Stimulated activated CD8-positive, alpha-beta memory T cell treated with anti-CD3 and anti-CD28 coated beads, Interleukin-2, amount 100 ng/mL, for 1 hour (primary cell): ENCODE results near the gene RPAP3.

ENCODE experiments used
- DNase-seq, 2 donors: peaks; one replicate each; pipeline ENCODE4 v3.0.0-alpha.2; 2020; ENCODE audit warnings: low read depth in 2 of 2

RPAP3 gene

GRCh38 chr12:47705566-47706425, at the start of gene RPAP3:
Gene RPAP3, minus strand, starts transcription at chr12:47706030. Its CDS starts 3,190 bp downstream, at chr12:47702840.
- DNase-seq, result peak; percentile 97 to 98

- no peak for DNase-seq
These were observed 49.1 kb upstream of the RPAP3 start for GRCh38 chr12:47754881-47755280.

GRCh38 chr12:47754126-47754525, 48.3 kb upstream of the RPAP3 start:
- no peak for DNase-seq

GRCh38 chr12:47753021-47754001, 47.5 kb upstream of the RPAP3 start:
- no peak for DNase-seq

GRCh38 chr12:47752552-47752951, 46.7 kb upstream of the RPAP3 start:
- no peak for DNase-seq

GRCh38 chr12:47752121-47752520, 46.3 kb upstream of the RPAP3 start:
- DNase-seq, result no peak

- DNase-seq, result no peak
These were observed 45.7 kb upstream of the RPAP3 start for GRCh38 chr12:47751561-47751960.

GRCh38 chr12:47750916-47751470, 45.2 kb upstream of the RPAP3 start:
- no peak for DNase-seq

GRCh38 chr12:47750229-47750798, 44.5 kb upstream of the RPAP3 start:
- no peak for DNase-seq

- no peak for DNase-seq
These were observed 43.1 kb upstream of the RPAP3 start for GRCh38 chr12:47748899-47749298.

- no peak for DNase-seq
These were observed 42.6 kb upstream of the RPAP3 start for GRCh38 chr12:47748507-47748828.

- no peak for DNase-seq
These were observed 42.0 kb upstream of the RPAP3 start for GRCh38 chr12:47747596-47748506.

- DNase-seq, result no peak
These were observed 41.3 kb upstream of the RPAP3 start for GRCh38 chr12:47747126-47747525.

GRCh38 chr12:47746523-47746922, 40.7 kb upstream of the RPAP3 start:
- DNase-seq, result no peak

GRCh38 chr12:47746073-47746472, 40.2 kb upstream of the RPAP3 start:
- no peak for DNase-seq

GRCh38 chr12:47745485-47746041, 39.7 kb upstream of the RPAP3 start:
- no peak for DNase-seq

GRCh38 chr12:47744778-47745436, 39.1 kb upstream of the RPAP3 start:
- DNase-seq, result no peak

GRCh38 chr12:47744005-47744651, 38.3 kb upstream of the RPAP3 start:
- DNase-seq, result peak in 1 of 2 donors; percentile 44

GRCh38 chr12:47743311-47743860, 37.6 kb upstream of the RPAP3 start:
- no peak for DNase-seq
